ENCODE results near the gene ATP7B. TPM values are rescaled to one million over a fixed set of nuclear protein-coding genes. Genes with fewer than 3 reads are reported as not detected.

Gene ATP7B
- total RNA-seq, 1 donor from 2014 or later = 5.8 TPM

- H3K4me3 ChIP-seq = no peak overlapping the region
- ATAC-seq (peak; percentile 31), DNase-seq (no peak)
- H3K9me3 ChIP-seq = no peaks in the 10 kb centered on the region
- intact Hi-C loops (cut with DNase I) = no loop called here
- H3K27me3 ChIP-seq = no peaks in the 10 kb centered on the region
- no peak overlapping the region for H3K27ac ChIP-seq
- H3K4me1 ChIP-seq = no peaks in the 10 kb centered on the region
- TF ChIP-seq CTCF (IDR thresholded peaks at IDR 0.05) = no peak
- no peaks in the 10 kb centered on the region for H3K36me3 ChIP-seq
These were observed 104.7 kb downstream of the ATP7B start for GRCh38 chr13:51906581-51906980.

GRCh38 chr13:51905787-51906186 is 105.5 kb downstream of the ATP7B start:
- TF ChIP-seq CTCF (IDR thresholded peaks at IDR 0.05) = no peak
- Histone ChIP-seq H3K4me3 (no peak overlapping the region), H3K27ac (no peak overlapping the region), H3K36me3 (no peaks in the 10 kb centered on the region), H3K4me1 (no peaks in the 10 kb centered on the region), H3K9me3 (no peaks in the 10 kb centered on the region), H3K27me3 (no peaks in the 10 kb centered on the region)
- intact Hi-C loops (cut with DNase I) = no loop called here
- ATAC-seq (peak; percentile 14), DNase-seq (no peak)

GRCh38 chr13:51902776-51903175 is 108.5 kb downstream of the ATP7B start:
- H3K27me3 ChIP-seq = no peaks in the 10 kb centered on the region
- H3K4me1 ChIP-seq = no peaks in the 10 kb centered on the region
- DNase-seq (no peak), ATAC-seq (no peak)
- H3K36me3 ChIP-seq = no peaks in the 10 kb centered on the region
- H3K27ac ChIP-seq = no peak overlapping the region
- no peak overlapping the region for H3K4me3 ChIP-seq
- no peak for TF ChIP-seq CTCF (IDR thresholded peaks at IDR 0.05)
- no peaks in the 10 kb centered on the region for H3K9me3 ChIP-seq
- intact Hi-C loops (cut with DNase I) = no loop called here

- H3K36me3 ChIP-seq = no peaks in the 10 kb centered on the region
- no peaks in the 10 kb centered on the region for H3K9me3 ChIP-seq
- DNase-seq (no peak), ATAC-seq (no peak)
- no peak overlapping the region for H3K4me3 ChIP-seq
- H3K27me3 ChIP-seq = no peaks in the 10 kb centered on the region
- TF ChIP-seq CTCF (IDR thresholded peaks at IDR 0.05) = no peak
- no peak overlapping the region for H3K27ac ChIP-seq
- H3K4me1 ChIP-seq = no peaks in the 10 kb centered on the region
- intact Hi-C loops (cut with DNase I) = no loop called here
These were observed 110.8 kb downstream of the ATP7B start for GRCh38 chr13:51900471-51900870.

- H3K27ac ChIP-seq = no peak overlapping the region
- no peaks in the 10 kb centered on the region for H3K27me3 ChIP-seq
- intact Hi-C loops (cut with DNase I) = no loop called here
- no peaks in the 10 kb centered on the region for H3K36me3 ChIP-seq
- ATAC-seq (peak; percentile 91), DNase-seq (no peak)
- H3K4me3 ChIP-seq = no peak overlapping the region
- H3K9me3 ChIP-seq = no peaks in the 10 kb centered on the region
- TF ChIP-seq CTCF (IDR thresholded peaks at IDR 0.05) = peak; percentile 61
- H3K4me1 ChIP-seq = no peaks in the 10 kb centered on the region
These were observed 115.1 kb downstream of the ATP7B start for GRCh38 chr13:51895906-51896888.

All from upper lobe of right lung (tissue), 1 donor.